SU-DHL-6 (cell line): Measurements from ENCODE around the gene SOX13.

ENCODE experiments used
- CTCF ChIP-seq: fragments of 200-600 bp; sonication (generic); IDR thresholded peaks from one replicate; pipeline ENCODE4 v1.5.1; 2017; ENCODE audit warnings: antibody characterized with exemption, mild to moderate bottlenecking, low read length, moderate library complexity; ENCODE audit not compliant: insufficient read depth, poor library complexity, severe bottlenecking
- EZH2phosphoT487 ChIP-seq: fragments of 200-600 bp; sonication (generic), shearing (Covaris generic); conservative IDR thresholded peaks from 2 replicates; pipeline ENCODE4 v1.6.1; 2018; ENCODE audit warnings: mild to moderate bottlenecking, antibody characterized with exemption, low read length, moderate library complexity, mixed read lengths

GRCh38 chr1:204146965-204147364, 74.0 kb downstream of the SOX13 start:
- TF ChIP-seq CTCF (no peak), EZH2phosphoT487 (no peak)
